Tongue (tissue), 2 donors: ENCODE data around the gene AEBP2. TPM values are rescaled to one million over a fixed set of nuclear protein-coding genes. Genes with fewer than 3 reads are reported as not detected.
"Not testable (repeated sequence)": the region's sequence is repeated elsewhere in the genome, so short reads cannot be mapped to it uniquely, and the experiment has no call there.

Source experiments
- DNase-seq: peaks from one replicate; pipeline ENCODE4 v3.0.0-alpha.2; 2015
- total RNA-seq: library from RNA; depleted of rRNA; stranded (reverse); fragments of >200 nt; gene quantifications from one replicate; pipeline ENCODE4 v1.2.3, GENCODE V29; 2014

Gene AEBP2
- total RNA-seq, 1 donor from 2014 or later: 43.9 TPM

GRCh38 chr12:19507823-19508222 lies 68.5 kb downstream of the AEBP2 start:
- DNase-seq: peak; percentile 46

- no peak for DNase-seq
Measured at GRCh38 chr12:19510461-19510860, 71.2 kb downstream of the AEBP2 start.

DNA sequence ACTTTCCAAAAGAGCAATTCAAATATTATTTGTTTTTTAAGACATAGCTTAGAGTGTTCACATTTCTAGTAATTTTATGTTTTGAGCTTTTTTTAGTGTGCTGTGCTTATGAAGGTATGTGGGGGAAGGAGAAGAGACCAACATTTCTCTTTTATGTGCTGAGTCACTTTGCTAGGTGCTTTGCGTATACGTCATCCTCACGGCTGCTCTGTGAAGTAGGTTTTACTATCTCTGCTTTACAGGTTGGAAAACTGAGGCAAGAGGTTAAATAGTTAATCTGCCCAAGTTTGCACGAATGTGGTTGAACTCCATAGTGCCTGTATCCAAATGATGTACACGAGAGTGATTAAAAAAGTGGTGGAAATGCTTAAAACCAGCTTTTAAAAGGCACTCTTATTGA lies 75.9 kb downstream of the AEBP2 start:
- DNase-seq: no peak

- DNase-seq: peak; percentile 46
Measured at GRCh38 chr12:19517583-19517982, 78.3 kb downstream of the AEBP2 start.

GRCh38 chr12:19518209-19518608 lies 78.9 kb downstream of the AEBP2 start:
- DNase-seq: peak; percentile 15

DNA sequence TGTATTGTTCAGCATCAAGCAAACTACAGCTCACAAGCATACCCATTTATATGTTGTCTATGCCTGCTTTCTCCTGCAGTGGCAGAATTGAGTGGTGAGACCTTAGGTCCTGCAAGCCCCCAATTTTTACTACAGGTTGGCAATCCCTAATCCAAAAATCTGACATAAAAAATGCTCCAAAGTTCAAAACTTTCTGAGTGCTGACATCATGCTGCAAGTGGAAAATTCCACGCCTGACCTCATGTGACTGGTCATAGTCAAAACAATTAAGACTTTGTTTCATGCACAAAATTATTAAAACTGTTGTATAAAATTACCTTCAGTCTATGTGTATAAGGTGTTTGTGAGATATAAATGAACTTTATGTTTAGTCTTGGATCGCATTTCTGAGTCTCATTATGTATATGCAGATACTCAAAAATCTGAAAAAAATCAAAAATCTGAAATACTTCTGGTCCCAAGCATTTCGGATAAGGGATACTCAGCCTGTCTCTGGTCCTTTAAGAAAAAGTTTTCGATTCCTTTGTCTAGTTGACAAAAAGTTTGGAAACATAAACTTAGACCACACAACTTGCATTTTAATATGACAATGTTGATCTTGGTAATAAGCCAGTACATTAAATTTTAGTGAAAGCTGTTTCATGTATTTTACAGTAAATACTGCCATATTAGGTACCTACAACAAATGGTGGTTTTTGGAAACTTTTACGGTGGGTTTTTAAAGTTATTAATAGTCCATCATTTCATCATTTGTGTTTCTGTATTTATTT lies 81.5 kb downstream of the AEBP2 start:
- no peak for DNase-seq

DNA sequence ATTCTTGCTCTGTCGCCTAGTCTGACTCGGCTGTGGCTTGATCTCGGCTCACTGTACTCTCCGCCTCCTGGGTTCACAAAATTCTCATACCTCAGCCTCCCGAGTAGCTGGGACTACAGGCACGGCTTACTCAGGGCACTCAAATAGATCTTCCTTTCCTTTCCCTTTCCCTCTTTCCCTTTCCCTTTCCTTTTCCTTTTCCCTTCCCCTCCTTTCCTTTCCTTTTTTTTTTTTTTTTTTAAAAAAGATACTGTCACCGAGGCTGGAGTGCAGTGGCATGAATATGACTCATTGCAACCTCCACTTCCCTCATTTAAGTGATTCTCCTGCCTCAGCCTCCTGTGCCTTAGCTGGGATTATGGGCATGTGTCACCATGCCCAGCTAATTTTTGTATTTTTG lies 86.0 kb downstream of the AEBP2 start:
- DNase-seq: no peak

- no peak for DNase-seq
Measured at GRCh38 chr12:19527866-19528265, 88.6 kb downstream of the AEBP2 start.

DNA sequence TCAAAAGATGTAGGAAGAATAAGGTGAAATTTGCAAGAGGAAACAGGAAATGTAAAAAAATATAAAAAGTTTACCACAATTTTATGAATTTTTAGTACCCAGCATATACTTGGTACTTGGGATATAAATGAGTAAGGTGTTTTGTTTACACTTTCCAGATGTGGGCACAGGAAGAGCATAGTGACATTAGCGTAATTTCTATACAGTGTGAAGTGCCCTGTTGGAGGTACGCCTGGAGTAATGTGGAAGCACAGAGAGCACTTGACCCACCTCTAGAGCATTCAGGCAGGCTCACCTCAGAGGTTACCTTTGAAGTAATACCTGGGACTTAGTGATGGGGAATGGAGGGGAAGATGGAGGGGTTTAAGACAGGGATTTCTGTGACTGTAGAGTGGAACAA lies 89.5 kb downstream of the AEBP2 start:
- DNase-seq: no peak

GRCh38 chr12:19529951-19530636 lies 90.8 kb downstream of the AEBP2 start:
- DNase-seq: no peak

DNA sequence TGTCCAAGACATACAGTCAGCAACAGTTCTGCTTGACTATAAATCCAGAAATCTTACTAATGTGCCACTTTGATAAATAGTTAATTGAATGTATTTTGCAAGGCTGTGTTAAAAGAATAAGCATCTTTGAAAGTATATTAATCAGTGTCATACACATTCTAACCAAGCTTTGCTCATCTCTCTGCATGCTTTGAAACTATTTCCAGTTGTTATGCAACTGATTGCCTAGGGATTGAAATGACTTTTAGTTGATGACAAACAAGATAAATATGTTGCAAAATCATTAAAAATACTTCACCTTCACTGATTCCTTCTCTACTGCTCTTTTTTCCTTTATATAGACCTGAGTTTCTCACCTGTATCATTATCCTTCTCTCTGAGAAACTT lies 91.3 kb downstream of the AEBP2 start:
- DNase-seq: no peak

- no peak for DNase-seq
Measured at GRCh38 chr12:19533567-19533966, 94.3 kb downstream of the AEBP2 start.

DNA sequence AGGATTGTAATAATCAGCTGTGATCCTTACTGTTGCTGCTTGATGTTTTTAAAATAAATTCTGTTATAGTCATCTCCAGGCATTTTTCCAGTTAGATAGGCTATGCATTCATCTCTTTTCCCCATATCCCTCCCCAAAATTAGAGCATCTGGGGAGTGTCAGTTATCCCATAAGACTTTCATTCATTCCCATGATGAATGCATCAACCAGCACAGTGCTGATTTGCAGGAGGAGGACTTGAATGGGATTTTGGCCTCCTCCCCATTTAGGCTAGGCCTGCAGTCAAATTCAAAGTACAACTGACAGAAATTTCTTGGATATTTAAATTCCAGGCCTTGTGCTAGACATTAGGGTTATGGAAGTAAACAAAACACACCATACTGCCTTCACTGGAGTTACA lies 99.8 kb downstream of the AEBP2 start:
- no peak for DNase-seq

GRCh38 chr12:19539836-19540235 lies 100.5 kb downstream of the AEBP2 start:
- no peak for DNase-seq

- DNase-seq: no peak
Measured at GRCh38 chr12:19542606-19543005, 103.3 kb downstream of the AEBP2 start.

- no peak for DNase-seq
Measured at GRCh38 chr12:19544353-19544752, 105.1 kb downstream of the AEBP2 start.

- no peak for DNase-seq
Measured at GRCh38 chr12:19545301-19545700, 106.0 kb downstream of the AEBP2 start.

DNA sequence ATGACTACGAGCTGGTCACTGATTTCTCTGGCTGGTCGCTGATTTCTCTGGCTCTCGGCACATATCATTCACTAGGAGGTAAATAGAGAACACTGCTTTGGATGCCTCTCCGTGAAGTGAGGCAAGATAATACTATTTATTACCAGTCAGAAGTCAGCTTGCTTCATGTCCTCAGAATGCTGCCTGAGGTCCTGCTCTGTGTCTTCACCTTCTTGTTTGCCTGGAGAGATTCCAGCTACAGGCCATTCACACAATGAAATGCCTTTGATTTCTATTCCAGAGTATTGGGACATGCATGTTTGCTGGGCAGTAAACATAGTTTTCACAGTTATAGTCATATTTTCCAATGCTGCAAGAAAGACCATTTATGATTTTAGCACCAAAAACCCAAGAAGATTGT lies 106.7 kb downstream of the AEBP2 start:
- peak; percentile 32 for DNase-seq

GRCh38 chr12:19546611-19547162 lies 107.4 kb downstream of the AEBP2 start:
- DNase-seq: peak; percentile 57

- DNase-seq: peak; percentile 43
Measured at GRCh38 chr12:19547271-19547671, 108.0 kb downstream of the AEBP2 start.

DNA sequence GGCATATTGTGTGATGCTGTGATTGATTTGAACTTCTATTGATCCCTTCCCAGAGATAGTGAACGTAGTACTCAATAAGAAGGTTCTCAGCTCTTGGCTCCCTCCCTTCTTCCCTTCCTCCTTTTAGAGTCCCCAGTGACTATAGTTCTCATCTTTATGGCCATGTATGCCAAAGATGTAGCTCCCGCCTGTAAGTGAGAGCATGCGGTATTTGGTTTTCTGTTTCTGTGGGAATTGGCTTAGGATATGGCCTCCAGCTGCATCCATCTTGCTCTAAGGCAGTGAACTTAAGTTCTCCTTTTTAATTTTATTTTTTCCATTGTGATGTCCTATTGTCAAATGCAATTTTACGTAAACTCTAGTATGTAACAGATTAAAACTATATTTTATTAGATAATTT lies 109.5 kb downstream of the AEBP2 start:
- peak; percentile 51 for DNase-seq

- DNase-seq: no peak
Measured at GRCh38 chr12:19550626-19551025, 111.3 kb downstream of the AEBP2 start.

GRCh38 chr12:19552441-19553097 lies 113.3 kb downstream of the AEBP2 start:
- not testable (repeated sequence) for DNase-seq
